ENCODE data around the gene APC2. TPM values are rescaled to one million over a fixed set of nuclear protein-coding genes. Genes with fewer than 3 reads are reported as not detected.

APC2 gene
- total RNA-seq, 1 donor from 2014 or later: under 0.01 TPM

- Histone ChIP-seq H3K4me3 (ENCODE audit: low read depth, low read length) (no peak overlapping the region), H3K27me3 (ENCODE audit: control insufficient read depth, insufficient read depth, low read length) (peaks cover 10% of the 10 kb centered on the region)
- FAIRE-seq: no peak
Observed at GRCh38 chr19:1465191-1466016, 15.5 kb downstream of the APC2 start.

GRCh38 chr19:1466018-1466460 is 16.1 kb downstream of the APC2 start:
- H3K36me3 ChIP-seq (ENCODE audit: control insufficient read depth, insufficient read depth, low read length): peaks cover 1% of the 10 kb centered on the region
- peaks cover 10% of the 10 kb centered on the region for H3K27me3 ChIP-seq (ENCODE audit: control insufficient read depth, insufficient read depth, low read length)
- FAIRE-seq (no peak), DNase-seq (ENCODE audit: low read depth) (no peak)
- no peak for TF ChIP-seq CTCF (IDR thresholded peaks at IDR 0.05; ENCODE audit: insufficient read depth, low read length, severe bottlenecking)
- H3K4me3 ChIP-seq (ENCODE audit: low read depth, low read length): no peak overlapping the region

More at GRCh38 chr19:1465191-1466016, 15.5 kb downstream of the APC2 start:
- H3K36me3 ChIP-seq (ENCODE audit: control insufficient read depth, insufficient read depth, low read length): peaks cover 4% of the 10 kb centered on the region
- peak; percentile 42 for DNase-seq (ENCODE audit: low read depth)
- peak; percentile 70 for TF ChIP-seq CTCF (IDR thresholded peaks at IDR 0.05; ENCODE audit: insufficient read depth, low read length, severe bottlenecking)

GRCh38 chr19:1466461-1467214 is 16.7 kb downstream of the APC2 start:
- no peak for FAIRE-seq
- no peak for DNase-seq (ENCODE audit: low read depth)
- Histone ChIP-seq H3K27me3 (ENCODE audit: control insufficient read depth, insufficient read depth, low read length) (peaks cover 10% of the 10 kb centered on the region), H3K4me3 (ENCODE audit: low read depth, low read length) (no peak overlapping the region), H3K36me3 (ENCODE audit: control insufficient read depth, insufficient read depth, low read length) (no peaks in the 10 kb centered on the region)
- TF ChIP-seq CTCF (IDR thresholded peaks at IDR 0.05; ENCODE audit: insufficient read depth, low read length, severe bottlenecking): no peak

- TF ChIP-seq CTCF (IDR thresholded peaks at IDR 0.05; ENCODE audit: insufficient read depth, low read length, severe bottlenecking): no peak
- FAIRE-seq (no peak), DNase-seq (ENCODE audit: low read depth) (no peak)
- peaks cover 10% of the 10 kb centered on the region for H3K27me3 ChIP-seq (ENCODE audit: control insufficient read depth, insufficient read depth, low read length)
- H3K36me3 ChIP-seq (ENCODE audit: control insufficient read depth, insufficient read depth, low read length): no peaks in the 10 kb centered on the region
- H3K4me3 ChIP-seq (ENCODE audit: low read depth, low read length): peak overlapping the region; percentile 30
Observed at GRCh38 chr19:1467215-1467489, 17.2 kb downstream of the APC2 start.

GRCh38 chr19:1467490-1468273 is 17.8 kb downstream of the APC2 start:
- Histone ChIP-seq H3K36me3 (ENCODE audit: control insufficient read depth, insufficient read depth, low read length) (no peaks in the 10 kb centered on the region), H3K4me3 (ENCODE audit: low read depth, low read length) (peak overlapping the region; percentile 30), H3K27me3 (ENCODE audit: control insufficient read depth, insufficient read depth, low read length) (peaks cover 10% of the 10 kb centered on the region)
- no peak for DNase-seq (ENCODE audit: low read depth)
- TF ChIP-seq CTCF (IDR thresholded peaks at IDR 0.05; ENCODE audit: insufficient read depth, low read length, severe bottlenecking): no peak
- no peak for FAIRE-seq

Measured in bronchial epithelial cell (primary cell).